ENCODE measurements around the gene TMED5.
"Not testable (repeated sequence)": the region's sequence is repeated elsewhere in the genome, so short reads cannot be mapped to it uniquely, and the experiment has no call there.

TMED5 gene

DNA sequence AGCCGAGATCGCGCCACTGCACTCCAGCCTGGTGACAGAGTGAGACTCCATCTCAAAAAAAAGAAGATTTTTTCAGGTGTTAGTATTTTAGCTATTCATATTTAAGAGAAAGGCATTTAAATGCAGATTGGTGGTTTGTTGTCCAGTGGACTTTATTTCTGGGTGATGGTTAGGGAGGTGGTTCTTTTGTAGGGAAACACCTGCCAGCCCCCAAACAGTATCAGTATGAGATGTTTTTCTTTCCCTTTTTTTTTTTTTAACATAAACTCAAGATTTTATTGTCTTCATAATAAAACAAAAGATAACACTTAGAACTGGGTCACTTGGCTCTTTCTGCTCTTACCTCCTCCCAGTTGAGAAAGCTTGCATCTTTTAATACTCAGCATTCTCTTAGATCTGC, 10.2 kb upstream of the TMED5 start:
- no peak for DNase-seq (ENCODE audit: extremely low read depth, low read depth)
- TF ChIP-seq, protein P1, sequence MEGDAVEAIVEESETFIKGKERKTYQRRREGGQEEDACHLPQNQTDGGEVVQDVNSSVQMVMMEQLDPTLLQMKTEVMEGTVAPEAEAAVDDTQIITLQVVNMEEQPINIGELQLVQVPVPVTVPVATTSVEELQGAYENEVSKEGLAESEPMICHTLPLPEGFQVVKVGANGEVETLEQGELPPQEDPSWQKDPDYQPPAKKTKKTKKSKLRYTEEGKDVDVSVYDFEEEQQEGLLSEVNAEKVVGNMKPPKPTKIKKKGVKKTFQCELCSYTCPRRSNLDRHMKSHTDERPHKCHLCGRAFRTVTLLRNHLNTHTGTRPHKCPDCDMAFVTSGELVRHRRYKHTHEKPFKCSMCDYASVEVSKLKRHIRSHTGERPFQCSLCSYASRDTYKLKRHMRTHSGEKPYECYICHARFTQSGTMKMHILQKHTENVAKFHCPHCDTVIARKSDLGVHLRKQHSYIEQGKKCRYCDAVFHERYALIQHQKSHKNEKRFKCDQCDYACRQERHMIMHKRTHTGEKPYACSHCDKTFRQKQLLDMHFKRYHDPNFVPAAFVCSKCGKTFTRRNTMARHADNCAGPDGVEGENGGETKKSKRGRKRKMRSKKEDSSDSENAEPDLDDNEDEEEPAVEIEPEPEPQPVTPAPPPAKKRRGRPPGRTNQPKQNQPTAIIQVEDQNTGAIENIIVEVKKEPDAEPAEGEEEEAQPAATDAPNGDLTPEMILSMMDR (IDR thresholded peaks at IDR 0.05; ENCODE audit: low read depth, low read length) = no peak

DNA sequence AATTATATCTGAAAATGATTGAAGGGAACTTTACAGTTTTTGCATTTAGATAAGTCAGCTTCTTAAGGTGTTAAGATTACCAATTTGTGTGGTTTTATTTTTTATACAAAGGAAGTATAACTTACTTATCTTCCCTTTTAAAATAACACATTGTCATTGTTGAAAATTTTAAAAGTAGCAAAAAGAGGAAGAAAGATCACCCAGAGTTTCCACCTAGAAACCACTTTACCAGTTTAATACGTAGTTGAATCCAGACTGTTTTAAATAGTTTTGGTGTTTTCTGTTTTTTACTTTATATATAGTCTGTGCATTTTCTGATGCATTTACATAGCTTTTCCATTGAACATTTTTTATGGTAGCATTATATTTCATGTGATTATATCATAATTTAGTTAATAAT, 6.5 kb upstream of the TMED5 start:
- no peak for DNase-seq (ENCODE audit: extremely low read depth, low read depth)
- TF ChIP-seq, protein P1 (IDR thresholded peaks at IDR 0.05; ENCODE audit: low read depth, low read length) = no peak

DNA sequence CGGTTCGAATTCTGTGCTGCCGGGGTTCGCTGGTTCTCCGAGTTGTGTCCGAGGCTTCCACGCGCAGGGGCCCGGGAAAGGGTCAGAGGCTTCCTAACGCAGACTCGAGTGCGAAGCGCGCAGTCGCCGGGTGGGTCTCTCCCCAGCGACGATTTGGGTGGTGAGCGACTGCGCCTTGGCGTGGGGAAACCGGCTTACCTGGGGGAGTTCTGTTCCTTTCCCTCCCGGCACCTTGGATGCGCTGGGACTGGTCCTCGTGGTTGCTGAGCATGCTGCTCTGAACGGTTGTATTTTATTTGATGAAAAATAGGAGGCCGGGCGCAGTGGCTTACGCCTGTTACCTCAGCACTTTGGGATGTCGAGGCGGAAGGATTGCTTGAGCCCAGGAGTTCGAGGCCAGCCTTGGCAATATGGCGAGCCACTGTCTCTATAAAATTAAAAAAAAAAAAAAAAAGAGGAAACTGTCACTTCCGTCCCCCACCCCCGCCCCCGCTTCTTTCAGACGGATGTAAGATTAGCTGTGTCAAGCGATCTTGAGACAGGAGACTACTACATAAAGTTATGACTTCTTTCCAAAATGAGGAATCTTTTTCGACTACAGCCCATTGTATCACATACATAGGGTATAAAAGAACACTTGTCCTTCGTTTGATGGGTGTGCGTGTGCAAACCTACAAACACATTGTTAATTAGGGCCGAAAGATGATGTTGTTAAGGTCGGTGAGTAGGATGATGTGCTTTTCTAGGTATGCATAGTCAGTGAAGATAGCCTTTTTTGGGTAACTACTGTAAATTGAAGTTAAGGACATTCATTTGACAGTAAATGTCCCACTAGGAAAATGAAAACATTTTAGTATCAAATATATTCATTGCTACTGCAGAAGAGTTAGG, 755 bp upstream of the TMED5 start, which contains the start of gene CCDC18:
TSS of gene CCDC18 (plus strand) at position 2 of the 891 bp plus-strand sequence. CDS start 2,638 bp downstream, outside the sequence.
- TF ChIP-seq, protein P1 (IDR thresholded peaks at IDR 0.05; ENCODE audit: low read depth, low read length) = no peak
- DNase-seq (ENCODE audit: extremely low read depth, low read depth) = no peak

DNA sequence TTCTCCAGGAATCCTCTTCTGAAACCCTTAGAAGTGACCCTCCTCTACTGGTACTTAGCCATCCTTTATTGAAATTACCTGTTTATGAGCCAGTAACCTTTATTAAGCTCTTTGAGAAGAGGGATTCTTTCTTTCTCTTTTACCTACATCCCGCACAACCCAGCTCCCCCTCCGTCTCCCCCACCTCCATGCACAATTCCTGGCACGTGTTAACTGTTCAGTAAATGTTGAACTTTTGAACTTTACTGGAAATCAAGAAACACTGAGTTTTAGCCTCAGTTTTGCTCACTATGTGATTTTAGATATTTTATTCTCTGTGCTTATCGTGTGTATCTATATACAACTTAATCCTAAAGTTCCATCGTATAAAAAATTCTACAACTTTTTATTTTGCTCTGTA, 1.8 kb downstream of the TMED5 start:
- TF ChIP-seq, protein P1 (IDR thresholded peaks at IDR 0.05; ENCODE audit: low read depth, low read length) = no peak
- no peak for DNase-seq (ENCODE audit: extremely low read depth, low read depth)

DNA sequence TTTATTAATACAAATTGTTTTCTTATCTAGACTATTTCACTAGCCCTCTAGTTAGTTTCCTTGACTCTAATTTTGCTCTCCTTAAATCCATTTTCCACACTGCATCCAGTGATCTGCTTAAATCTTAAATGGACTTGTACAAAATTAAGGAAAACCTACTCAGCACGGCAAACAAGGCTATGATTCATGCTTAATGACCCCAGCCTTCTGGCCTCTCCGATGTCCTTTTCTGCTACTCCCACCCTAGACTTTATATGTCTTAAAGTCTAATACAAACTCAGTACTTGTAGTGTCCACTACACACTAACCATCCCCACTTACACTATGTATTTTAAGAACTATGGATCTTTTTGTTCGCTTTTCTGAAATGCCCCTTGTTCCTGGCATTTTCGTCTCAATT, 2.2 kb downstream of the TMED5 start:
- DNase-seq (ENCODE audit: extremely low read depth, low read depth) = no peak
- TF ChIP-seq, protein P1 (IDR thresholded peaks at IDR 0.05; ENCODE audit: low read depth, low read length) = no peak

DNA sequence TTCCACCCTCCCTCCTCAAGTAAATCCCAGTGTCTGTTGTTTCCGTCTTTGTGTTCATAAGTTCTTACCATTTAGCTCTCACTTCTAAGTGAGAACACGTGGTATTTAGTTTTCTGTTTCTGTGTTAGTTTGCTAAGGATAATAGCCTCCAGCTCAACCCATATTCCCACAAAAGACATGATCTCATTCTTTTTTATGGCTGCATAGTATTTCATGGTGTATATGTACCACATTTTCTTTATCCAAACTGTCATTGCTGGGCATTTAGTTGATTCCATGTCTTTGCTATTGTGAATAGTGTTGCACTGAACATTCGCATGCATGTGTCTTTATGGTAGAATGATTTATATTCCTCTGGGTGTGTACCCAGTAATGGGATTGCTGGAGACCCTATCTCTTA, 5.6 kb downstream of the TMED5 start:
- not testable (repeated sequence) for DNase-seq (ENCODE audit: extremely low read depth, low read depth)

DNA sequence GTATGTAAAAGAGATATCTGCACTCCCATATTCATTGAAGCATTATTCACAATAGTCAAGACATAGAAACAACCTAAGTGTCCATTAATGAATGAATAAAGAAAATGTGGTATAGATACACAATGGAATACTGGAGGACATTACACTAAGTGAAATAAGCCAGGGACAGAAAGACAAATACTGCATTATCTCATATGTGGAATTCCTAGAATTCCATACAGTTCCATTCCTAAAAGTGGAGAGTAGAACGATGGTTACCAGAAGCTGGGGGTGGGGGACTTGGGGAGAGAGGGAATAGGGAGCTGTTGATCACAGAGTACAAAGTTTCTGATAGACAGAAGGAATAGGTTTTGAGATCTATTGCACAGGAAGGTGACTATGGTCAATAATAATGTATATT, 7.4 kb downstream of the TMED5 start:
- TF ChIP-seq, protein P1 (IDR thresholded peaks at IDR 0.05; ENCODE audit: low read depth, low read length) = no peak
- no peak for DNase-seq (ENCODE audit: extremely low read depth, low read depth)

Data from AG09319 (cell line).